Measurements from ENCODE around the gene SCUBE1.

DNA sequence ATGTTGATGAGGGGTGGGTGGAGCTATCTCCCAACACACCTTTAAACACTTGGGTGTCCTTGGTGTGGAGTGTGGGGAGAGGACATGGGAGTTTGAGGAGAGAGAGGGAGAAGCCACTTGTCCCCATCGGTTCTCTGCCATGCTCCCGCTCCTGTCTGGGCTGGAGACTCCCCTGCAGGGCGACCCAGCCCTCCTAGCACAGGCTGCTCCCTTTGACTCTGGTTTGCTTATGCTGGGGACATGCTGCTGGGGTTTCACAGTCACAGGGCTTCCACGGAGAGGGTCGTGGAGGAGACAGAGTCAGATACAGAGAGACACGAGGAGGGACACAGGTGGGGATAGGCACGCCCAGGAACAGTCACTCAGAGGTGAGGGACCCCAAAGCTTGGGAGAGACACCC is 1.6 kb downstream of the SCUBE1 start:
- TF ChIP-seq, protein P1, sequence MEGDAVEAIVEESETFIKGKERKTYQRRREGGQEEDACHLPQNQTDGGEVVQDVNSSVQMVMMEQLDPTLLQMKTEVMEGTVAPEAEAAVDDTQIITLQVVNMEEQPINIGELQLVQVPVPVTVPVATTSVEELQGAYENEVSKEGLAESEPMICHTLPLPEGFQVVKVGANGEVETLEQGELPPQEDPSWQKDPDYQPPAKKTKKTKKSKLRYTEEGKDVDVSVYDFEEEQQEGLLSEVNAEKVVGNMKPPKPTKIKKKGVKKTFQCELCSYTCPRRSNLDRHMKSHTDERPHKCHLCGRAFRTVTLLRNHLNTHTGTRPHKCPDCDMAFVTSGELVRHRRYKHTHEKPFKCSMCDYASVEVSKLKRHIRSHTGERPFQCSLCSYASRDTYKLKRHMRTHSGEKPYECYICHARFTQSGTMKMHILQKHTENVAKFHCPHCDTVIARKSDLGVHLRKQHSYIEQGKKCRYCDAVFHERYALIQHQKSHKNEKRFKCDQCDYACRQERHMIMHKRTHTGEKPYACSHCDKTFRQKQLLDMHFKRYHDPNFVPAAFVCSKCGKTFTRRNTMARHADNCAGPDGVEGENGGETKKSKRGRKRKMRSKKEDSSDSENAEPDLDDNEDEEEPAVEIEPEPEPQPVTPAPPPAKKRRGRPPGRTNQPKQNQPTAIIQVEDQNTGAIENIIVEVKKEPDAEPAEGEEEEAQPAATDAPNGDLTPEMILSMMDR (IDR thresholded peaks at IDR 0.05): no peak
- no peak for TF ChIP-seq POLR2A (IDR thresholded peaks at IDR 0.05; ENCODE audit: low read depth)
- TF ChIP-seq POLR2AphosphoS5 (IDR thresholded peaks at IDR 0.05): no peak
